ENCODE data around the gene PAFAH1B1.

GRCh38 chr17:2700491-2701141 is 107.2 kb downstream of the PAFAH1B1 start:
- TF ChIP-seq TAF1 (conservative IDR thresholded peaks at IDR 0.05), result no peak
- no peak for TF ChIP-seq JUND (IDR thresholded peaks at IDR 0.05)
- no peak for TF ChIP-seq CTCF (IDR thresholded peaks at IDR 0.05; ENCODE audit: low read depth, low read length, missing input control)
- no peak for TF ChIP-seq ATF3 (IDR thresholded peaks at IDR 0.05)
- TF ChIP-seq RXRA (IDR thresholded peaks at IDR 0.05), result no peak
- no peak for TF ChIP-seq YY1 (IDR thresholded peaks at IDR 0.05)
- no peak for TF ChIP-seq RAD21 (IDR thresholded peaks at IDR 0.05)
